Skeletal muscle cell (primary cell): ENCODE results near the gene TMEM132D.
"Not testable (repeated sequence)": the region's sequence is repeated elsewhere in the genome, so short reads cannot be mapped to it uniquely, and the experiment has no call there.

ENCODE experiments used
- DNase-seq: peaks from one replicate; pipeline ENCODE4 v3.0.0-alpha.2; 2010; ENCODE audit warnings: low read depth
- H3K4me3 ChIP-seq: 2 replicates; pipeline ENCODE4 v1.5.1; 2011; ENCODE audit warnings: low read depth, mild to moderate bottlenecking, control low read depth, low read length, moderate library complexity

Gene TMEM132D

DNA sequence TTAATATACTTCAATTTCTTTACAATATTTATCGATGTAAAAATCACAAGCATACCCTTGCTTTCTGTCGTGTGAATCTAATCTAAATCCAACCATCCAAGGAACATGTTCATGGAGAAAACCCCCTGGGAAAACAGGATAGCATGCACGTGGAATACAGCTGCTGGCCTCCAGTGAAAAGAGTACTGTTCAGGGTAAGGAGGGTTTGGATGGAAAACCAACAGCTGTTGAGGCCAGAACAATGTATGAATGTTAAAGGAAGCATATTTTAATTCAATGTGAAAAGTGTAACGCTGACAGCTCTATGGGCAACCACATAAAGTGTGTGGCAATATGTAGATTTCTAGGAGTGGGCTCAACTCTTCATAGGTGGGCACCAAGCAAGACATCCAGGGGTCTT lies 344.0 kb downstream of the TMEM132D start:
- DNase-seq = no peak
- no peak overlapping the region for H3K4me3 ChIP-seq

DNA sequence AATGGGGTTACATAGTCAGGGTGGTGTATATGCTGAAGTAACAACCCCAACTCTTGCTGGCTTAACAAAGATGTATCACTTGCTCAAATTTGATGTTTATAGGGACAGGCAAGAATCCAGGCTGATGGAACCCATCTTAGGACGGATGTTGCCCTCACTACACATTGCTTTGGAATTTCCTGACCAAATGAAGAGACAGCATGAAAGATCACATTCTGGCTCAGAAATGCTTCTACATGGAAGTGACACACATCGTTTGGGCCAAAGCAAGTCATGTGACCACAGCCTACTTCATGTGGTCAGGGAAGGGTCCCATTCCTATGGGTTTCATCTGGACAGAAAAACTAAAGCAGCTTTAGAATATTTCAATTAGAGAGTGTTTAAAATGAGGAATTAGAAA lies 345.8 kb downstream of the TMEM132D start:
- no peak overlapping the region for H3K4me3 ChIP-seq
- DNase-seq = no peak

DNA sequence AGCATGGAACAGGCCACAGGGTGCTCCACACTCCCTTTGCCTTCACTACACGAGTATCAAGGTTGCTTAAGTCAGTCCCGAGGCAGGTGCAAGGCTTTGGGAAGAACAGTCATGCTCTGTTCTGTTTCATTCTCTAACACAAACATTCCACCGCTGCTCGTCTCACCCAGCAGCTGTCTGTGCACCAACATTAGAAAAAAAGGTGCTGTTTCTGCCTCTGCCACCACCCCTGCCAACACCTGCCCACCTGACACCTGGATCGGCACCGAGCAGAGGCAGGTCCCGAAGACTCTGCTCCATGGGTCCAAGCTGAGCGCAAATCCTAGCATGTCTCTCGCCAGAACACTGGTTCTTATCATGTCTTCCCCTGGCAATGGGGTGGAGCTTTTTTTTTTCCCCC lies 347.7 kb downstream of the TMEM132D start:
- no peak overlapping the region for H3K4me3 ChIP-seq
- DNase-seq = no peak

DNA sequence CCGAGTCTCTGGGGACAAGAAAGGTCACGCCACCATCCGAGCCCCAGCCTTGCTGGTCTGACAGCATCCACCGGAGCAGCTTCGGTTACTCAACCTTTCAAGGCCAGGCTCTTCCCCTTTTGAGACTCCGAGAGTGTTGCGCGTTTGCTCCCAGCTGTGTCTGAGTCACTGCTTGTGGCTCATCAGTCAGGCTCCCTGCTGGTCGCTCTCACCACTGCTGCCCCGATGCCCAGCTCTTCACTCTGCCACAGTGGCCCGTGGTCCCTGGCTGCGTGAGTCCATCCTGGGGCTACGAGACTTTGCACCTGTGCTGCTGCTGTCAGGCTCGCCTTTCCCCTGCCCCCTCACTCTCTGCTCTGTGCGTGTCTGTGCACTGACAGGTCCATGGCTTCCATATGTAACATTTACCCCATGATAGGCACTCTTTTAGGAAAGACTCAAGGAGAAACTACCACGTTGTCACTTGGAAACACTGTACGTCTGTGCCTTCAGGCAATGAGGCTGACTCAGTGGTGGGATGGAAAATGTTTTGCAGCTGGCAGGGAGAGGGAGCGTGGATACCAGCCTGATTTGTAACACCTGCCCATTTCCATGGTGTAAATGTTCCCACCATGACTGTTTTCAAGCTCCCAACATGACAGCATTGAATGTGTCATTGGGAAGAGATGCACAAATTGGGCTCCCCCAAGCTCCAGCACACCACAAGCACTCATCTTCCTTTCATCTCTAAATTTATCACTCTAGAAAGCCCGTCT lies 350.7 kb downstream of the TMEM132D start:
- no peak overlapping the region for H3K4me3 ChIP-seq
- no peak for DNase-seq

DNA sequence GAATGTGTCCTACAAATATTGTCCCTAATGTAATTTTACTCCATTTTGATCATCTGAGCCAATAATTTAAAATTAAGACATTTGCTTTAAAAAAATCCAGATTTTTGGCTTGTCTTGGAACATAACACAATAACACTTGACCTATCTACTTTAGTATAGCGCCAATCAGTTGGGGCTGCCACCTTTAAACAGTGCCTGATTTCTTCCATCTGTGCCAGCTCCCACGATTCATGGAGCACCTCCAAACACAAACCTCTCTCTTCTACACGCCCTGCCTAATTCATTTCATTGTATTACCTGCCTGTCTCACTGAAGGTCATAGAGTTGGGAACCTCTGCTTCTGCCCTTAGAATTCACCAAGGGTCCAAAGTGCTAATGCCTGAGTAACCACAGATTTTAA lies 352.4 kb downstream of the TMEM132D start:
- no peak for DNase-seq
- H3K4me3 ChIP-seq = no peak overlapping the region

DNA sequence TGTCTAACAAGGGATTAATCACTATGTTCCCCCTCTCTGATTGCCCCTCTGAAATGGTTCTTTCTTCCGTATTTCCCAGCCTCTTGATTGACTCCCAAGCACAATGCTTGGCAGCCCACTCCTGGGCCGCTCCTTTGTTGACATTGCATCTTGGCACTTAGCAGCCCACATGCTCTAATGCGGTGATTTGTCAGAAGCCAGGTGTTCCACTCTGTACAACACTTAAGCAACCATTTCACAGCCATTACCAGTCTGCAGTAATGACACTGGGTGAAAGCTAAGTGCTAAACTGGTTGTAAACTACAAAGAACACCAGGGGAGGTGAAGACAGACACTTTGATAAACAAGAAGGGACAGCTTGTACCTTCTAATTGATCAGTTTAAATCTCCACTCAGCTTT lies 353.5 kb downstream of the TMEM132D start:
- H3K4me3 ChIP-seq = no peak overlapping the region
- DNase-seq = no peak

DNA sequence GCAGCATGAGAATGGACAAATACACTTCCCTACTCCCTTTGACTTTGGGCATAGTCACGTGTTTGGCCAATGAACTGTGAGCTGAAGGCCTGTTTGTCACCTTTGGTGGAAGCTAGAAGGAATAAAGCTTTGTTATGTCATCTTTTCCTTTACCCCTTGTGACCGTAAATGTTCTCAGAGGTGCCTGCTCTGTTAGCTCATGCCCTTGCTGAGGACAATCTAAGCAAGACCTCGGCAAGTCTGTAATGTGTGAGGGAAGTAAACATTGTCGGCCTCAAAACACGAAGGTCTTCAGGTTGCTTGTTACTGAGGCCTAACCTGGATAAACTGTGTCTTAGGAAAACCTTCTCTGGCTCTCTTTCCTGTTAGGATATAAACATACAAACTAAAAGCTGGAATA lies 354.2 kb downstream of the TMEM132D start:
- no peak for DNase-seq
- H3K4me3 ChIP-seq = no peak overlapping the region

DNA sequence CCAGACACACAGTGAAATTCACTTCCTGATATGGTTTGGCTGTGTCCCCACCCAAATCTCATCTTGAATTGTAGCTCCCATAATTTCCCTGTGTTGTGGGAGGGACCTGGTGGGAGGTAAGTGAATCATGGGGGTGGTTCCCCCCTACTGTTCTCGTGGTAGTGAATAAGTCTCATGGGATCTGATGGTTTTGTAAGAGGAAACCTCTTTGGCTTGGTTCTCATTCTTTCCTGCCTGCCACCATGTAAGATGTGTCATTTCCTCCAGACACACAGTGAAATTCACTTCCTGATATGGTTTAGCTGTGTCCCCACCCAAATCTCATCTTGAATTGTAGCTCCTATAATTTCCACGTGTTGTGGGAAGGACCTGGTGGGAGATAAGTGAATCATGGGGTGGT lies 354.8 kb downstream of the TMEM132D start:
- not testable (repeated sequence) for DNase-seq, H3K4me3 ChIP-seq

DNA sequence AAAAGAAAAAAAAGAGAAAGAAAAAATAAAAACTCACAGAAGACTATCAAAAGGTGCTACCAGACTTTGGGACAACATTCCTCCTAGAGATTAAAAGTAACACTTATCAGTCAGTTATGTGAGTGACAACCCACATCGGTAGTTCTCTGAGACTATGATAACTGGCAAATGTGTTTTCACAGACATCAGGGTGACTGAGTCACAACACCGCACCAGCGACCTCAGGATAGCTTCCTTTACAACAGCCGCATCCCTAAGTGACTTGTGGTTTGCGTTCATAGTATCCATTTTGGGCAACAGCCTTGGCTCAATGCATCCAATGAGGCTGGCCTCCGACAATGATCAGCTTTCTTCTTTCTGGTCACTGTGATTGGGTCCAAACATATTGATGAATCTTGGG lies 359.1 kb downstream of the TMEM132D start:
- no peak for DNase-seq
- no peak overlapping the region for H3K4me3 ChIP-seq

DNA sequence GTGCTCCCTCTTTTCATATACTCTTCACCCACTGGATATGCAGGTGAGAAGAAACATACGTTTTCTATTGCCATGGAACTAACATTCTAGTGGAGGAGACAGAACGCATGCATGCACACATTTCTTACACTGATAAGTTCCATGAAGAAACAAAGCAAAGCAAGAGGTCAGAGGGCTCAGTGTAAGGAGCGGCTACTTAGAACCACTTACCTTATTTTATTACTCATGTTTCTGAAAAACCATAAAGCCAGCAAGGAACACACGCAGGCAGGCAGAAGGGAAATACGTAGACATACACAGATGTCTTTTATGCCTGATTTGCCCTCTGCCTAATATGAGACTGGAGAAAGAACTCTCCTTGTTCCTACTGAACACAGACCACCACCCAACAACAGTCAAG lies 362.9 kb downstream of the TMEM132D start:
- no peak for DNase-seq
- H3K4me3 ChIP-seq = no peak overlapping the region

DNA sequence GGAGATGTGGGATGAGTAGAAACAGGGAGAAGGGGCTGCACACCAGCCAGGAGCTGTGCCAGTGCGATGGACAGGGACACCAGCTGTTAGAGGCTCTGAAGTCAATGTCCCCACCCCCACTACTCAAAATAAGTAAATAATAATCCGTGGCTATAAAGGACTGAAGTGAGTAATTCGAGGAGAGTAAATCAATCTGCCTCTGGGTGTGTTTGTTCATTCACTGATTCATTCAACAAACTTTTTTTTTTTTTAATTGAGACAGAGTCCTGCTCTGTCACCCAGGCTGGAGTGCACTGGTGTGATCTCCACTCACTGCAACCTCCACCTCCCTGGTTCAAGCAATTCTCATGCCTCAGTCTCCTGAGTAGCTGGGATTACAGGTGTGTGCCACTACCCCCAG lies 363.6 kb downstream of the TMEM132D start:
- H3K4me3 ChIP-seq = no peak overlapping the region
- no peak for DNase-seq

DNA sequence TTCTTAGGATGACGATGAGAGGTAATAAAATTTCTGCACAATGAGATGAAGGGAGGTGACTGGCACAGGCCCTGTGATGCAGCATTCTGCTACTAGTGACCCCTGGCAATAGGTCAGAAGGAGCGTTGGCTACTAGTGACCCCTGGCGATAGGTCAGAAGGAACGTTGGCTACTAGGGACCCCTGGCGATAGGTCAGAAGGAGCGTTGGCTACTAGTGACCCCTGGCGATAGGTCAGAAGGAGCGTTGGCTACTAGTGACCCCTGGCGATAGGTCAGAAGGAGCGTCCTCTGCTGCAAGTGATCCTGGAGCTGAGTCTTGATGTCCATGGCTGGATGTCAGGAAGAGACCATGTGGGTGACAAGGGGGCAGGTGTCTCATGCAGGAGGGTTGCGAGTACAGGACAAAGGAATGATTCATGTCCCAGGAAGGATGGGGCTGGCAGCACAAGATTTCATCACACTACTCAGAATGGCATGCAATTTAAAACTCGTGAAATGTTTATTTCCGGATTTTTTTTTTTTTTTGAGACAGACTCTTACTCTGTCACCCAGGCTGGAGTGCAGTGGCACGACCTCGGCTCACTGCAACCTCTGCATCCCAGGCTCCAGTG lies 365.0 kb downstream of the TMEM132D start:
- not testable (repeated sequence) for H3K4me3 ChIP-seq, DNase-seq

DNA sequence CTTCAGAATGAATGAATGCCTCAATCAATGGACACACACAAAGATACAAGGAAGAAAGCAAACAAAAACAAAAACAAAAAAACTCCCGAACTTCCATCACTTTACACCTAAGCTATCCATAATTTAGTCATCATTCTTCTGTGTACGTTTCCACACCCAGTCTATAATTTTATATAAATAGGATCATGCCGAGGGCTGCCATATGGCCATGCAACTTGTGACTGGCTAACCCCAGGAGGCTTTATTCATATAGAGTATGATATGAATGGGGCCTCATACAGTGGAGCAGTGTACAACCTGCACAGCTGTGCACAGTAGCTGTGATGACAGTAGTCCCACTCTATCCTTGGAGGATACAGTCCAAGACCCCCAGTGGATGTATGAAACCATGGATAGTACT lies 365.7 kb downstream of the TMEM132D start:
- no peak for DNase-seq
- H3K4me3 ChIP-seq = no peak overlapping the region

DNA sequence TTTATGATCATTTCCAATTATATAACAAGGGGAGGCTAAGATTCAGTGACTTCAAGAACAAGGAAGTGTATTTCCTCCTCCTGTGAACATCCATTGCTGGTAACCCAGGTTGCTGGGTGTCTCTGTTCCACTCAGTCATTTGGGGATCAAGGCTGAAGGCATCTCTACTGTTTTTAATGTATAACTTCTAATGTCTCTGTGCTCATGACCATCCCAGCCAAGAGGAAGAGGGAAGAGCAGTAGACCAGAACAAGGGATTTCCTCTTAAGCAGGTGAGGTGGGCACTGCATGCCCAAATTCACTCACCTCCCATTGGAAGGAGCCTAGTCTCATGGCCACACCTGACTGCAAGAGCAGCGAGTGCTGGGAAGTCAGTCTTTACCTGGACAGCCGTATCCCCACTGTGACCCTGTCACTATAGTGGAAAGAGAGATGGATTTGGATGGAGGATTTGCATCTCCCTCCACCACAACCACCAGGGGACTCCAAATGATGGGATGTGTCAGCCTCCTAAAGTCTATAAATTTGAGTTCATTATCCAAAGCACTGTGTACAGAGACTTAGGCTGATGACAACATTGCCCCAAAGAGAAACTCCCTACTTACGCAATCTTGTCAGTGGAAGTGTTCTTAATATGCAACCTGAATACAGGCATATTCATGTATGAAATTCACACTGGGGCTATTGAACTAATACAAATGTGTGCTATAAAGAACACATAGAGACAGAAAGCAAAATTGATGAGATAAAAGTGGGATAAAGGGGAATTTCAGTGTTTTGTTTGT lies 368.7 kb downstream of the TMEM132D start:
- DNase-seq = no peak
- H3K4me3 ChIP-seq = no peak overlapping the region

DNA sequence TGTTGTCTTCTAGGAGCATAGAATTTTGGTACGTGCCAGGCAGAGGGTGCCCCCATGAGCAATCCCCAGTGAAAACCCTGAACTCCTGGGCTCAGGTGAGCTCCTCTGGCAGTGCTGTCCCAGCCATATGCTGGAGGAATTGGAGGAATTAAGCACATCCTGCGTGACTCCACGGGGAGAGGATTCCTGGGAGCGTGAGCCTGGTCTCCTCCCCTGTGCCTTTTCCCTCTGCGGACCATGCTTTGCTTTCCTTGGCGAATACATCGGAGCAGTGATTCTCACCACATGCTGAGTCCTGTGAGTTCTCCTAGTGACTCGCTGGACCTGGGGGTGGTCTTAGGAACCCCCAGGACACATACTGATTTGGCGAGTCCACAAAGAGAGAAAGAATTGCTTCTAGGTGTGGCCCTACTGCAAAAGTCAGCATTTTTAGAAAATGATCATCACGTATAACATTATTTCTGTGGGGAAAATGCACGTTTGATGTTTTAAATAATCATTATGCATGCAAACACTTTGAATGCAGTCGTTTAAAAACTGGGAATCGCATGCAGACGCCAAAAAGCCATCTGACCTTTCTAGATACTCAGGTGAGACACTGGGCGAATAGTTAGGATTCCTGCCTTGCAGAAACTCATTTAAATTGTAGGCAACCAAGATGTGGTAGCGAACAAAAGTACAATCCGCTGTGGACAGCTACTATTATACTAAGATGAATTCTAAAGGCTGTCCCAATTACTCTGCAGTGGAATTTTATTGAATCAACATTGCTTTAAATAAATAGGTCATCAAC lies 370.9 kb downstream of the TMEM132D start:
- no peak overlapping the region for H3K4me3 ChIP-seq
- no peak for DNase-seq

DNA sequence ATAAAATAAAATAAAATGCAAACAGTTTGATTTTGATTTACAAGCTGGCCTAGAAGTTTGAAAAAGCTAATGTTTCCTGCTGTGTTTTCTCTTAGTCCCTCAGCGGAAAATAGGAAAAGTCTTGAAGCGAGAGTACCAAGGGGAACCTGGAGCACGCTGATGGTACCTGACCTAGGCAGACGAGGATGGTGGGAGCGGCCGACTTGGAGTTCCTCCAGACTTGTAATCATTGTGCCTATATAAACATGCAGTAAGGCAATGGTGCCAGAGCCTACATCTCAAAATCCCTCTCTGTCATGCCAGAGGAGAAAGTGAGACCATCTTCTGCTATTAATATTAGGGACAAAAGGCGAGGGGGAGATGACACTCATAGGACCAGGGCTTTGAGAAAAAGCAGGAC lies 371.7 kb downstream of the TMEM132D start:
- DNase-seq = no peak
- no peak overlapping the region for H3K4me3 ChIP-seq

DNA sequence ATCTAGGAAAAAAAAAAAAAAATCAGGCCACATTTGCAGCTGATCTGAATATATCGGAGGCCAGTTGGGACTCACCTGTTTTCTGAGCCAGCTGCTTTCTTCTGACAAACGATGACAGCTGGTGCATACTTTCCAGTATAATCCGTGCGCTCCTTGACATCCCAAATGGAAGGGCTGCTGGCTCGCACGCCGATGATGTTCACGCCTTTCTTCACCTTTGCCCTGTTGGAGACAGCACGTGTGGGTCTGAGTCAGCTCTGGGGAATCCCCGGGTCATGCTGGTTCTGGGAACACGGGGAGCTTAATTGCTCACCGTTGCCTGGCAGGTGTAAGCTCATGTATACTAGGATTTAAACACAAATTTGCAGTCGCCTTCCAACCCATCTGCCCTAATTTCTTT lies 372.8 kb downstream of the TMEM132D start:
- no peak for DNase-seq
- H3K4me3 ChIP-seq = no peak overlapping the region

DNA sequence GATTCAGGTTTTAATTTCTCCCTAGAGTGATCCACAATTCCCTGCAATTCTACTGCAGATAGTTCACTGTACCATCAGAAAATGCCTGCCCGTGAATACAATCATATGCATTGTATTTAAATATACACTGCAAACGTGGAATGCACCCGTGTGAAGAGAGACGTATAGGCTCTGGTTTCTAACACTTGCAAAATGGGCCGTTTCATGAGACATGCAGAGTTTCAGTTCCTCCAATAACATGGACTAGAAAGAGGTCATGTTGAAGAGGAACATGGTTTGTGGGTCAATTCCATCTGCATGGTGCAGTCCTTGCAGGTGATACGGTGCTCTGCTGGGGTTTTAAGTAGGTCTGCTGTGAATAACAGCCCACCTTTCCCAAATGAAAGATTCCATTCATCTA lies 373.3 kb downstream of the TMEM132D start:
- no peak overlapping the region for H3K4me3 ChIP-seq
- no peak for DNase-seq

DNA sequence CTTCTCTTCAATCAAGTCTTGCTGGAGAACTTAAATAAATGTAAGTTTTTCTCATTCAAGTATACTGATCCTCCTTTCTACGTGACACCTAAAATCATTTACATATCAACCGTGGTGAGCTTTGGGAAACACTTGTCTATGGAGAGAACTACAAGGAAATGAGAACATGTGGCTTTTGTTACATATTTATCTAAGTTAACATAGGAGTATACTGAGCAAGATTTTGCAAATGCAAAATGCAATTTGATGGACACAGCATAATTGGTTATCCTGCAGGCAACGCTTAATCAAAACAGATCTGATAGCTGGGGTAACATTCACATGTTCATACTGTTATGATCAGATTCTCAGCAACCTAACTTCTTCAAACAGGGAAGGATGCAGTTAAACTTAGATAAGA lies 376.3 kb downstream of the TMEM132D start:
- H3K4me3 ChIP-seq = no peak overlapping the region
- DNase-seq = no peak

DNA sequence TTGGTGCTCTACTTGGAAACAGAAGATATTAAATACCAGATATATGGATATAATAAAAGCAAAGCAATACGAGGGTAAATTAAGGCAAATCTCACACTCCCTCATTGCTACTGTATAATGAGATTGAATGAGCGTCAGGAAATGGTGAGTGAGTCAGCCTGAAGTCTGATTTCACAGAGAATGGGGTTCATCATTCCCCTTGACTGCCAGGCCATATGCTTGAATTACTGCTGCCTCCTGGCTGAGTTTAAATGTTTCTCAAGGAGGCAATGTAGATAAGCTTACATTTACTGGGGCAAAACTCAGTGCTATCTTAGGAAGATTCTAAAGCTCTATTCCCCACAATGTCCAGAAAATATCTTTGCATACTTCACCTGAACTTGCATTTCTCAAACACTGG lies 380.2 kb downstream of the TMEM132D start:
- no peak overlapping the region for H3K4me3 ChIP-seq
- no peak for DNase-seq
